Measurements from ENCODE around the gene GFOD2.

Gene GFOD2

DNA sequence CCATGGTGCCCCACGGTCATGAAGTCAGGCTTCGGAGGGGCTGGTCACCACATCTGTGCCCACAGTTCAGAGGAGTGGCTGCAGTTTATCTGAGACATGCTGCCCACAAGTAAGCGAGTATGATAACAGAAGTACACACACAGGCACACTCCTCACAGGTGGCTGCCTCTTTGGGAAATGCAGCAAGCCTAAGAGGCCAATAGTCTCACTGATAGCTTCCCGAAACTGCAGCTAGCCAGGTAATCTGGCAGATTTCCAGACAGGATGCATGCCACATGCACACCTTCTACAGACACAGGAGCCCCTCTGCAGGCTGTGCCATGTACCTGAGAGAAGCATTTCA, 12.6 kb upstream of the GFOD2 start:
- DNase-seq (ENCODE audit: low read depth) = no peak

GRCh38 chr16:67731071-67731752, 12.1 kb upstream of the GFOD2 start:
- DNase-seq (ENCODE audit: low read depth) = no peak

GRCh38 chr16:67730326-67730725, 11.2 kb upstream of the GFOD2 start:
- no peak for DNase-seq (ENCODE audit: low read depth)

- DNase-seq (ENCODE audit: low read depth) = no peak
These were observed 10.6 kb upstream of the GFOD2 start for GRCh38 chr16:67729636-67730248.

GRCh38 chr16:67727521-67728485, 8.7 kb upstream of the GFOD2 start:
- DNase-seq (ENCODE audit: low read depth) = no peak

DNA sequence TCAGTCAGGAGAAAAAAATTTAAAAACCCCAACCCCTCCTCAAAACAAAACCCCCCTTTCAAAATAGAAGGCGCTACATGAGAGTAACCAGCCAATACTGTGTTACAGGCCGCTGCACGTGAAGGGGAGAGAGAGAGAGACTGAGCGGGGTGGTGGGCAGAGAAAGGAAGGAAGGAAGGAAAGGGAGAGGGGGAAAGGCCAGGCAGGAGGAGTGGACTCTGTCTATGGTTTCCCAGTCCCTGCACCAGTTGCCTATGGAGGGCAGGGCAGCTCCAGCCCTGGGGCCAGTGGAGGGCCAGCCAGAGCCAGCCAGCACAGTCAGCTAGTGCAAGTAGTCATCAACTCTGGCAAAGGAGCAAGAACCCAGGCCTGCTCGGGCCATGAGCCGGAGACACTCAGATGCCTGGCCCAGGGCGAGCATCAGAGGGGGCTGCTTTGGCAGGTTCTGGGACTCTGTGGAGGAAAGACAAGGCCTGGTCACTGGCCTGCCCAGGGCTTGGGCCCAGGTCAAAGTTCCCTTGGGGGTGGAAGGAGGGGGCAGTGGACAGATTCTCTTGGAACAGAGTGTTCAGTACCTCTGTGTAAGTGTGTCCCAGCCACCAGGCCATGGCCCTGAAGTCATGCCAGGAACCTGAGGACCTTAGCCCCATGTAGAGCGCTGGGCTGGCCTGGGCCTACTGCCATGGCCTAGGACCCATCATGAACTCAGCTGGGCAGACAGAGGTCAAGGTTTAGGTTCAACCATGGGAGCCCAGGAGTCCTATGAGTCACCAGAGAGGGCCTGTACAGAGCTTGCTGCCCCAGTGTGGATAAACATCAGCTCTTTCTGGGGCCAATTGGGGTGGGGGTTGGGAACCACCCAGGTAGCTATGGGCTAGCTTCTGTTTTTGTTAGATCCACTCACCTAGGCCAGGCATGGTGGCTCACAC, 7.3 kb upstream of the GFOD2 start:
- no peak for DNase-seq (ENCODE audit: low read depth)

- DNase-seq (ENCODE audit: low read depth) = no peak
These were observed 4.8 kb upstream of the GFOD2 start for GRCh38 chr16:67723911-67724305.

DNA sequence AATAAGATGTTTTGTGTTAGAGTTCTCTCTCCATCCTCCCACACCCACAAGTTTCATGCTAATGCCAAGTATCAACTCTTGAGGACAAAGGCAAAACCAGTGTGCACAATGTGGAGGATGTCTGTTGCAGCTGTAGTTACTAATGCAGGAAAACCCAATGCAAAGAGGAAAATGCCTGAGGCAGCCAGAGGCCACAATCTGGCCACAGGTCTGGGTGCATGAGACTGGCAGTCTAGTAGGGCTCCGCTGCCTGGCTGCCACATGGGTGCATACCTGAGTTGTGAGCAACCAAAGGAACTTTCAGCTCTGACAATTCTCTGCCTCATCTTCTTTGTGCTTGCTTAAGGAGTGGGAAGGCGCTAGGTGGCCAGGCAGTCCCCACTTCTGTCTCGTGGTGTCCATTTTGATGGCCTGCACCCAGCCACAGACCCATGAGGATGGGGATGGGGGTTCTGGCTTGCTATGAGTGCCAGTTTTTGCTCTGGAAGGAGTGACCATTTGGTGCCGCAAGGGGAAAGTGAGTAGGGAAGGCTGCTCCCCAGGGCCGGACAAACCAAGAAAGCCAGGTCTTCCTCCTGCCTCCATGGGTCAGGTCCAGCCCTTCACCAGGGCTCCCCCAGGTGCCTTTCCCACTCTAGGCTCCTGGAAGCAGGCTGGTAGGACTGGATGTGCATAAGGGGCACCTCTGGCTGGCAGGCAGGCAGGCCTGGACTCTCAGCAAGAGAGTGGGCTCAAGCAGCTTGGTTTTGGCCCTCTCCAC, 4.2 kb upstream of the GFOD2 start:
- no peak for DNase-seq (ENCODE audit: low read depth)

DNA sequence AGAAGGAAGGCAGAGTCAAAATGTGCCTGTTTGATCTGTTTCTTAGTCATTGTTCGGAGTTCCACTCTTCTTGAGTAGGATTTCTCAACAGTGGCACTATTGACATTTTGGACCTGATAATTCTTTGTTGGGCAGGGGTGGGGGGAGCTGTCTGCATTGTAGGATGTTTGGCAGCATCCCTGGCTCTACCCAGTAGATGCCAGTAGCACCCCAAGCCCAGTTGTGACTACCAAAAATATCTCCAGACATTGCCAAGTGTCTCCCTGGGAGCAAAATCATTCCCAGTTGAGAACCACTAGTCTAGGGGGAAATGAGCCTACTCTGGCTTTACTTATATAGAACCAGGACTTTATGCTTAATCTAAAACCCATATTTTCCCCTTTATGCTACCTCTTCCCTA, 1.1 kb upstream of the GFOD2 start:
- DNase-seq (ENCODE audit: low read depth) = no peak

GRCh38 chr16:67719778-67720144, 645 bp upstream of the GFOD2 start:
- DNase-seq (ENCODE audit: low read depth) = peak; percentile 12

- DNase-seq (ENCODE audit: low read depth) = no peak
These were observed 458 bp downstream of the GFOD2 start for GRCh38 chr16:67718668-67719047.

- no peak for DNase-seq (ENCODE audit: low read depth)
These were observed 3.0 kb downstream of the GFOD2 start for GRCh38 chr16:67716097-67716496.

GRCh38 chr16:67714522-67714921, 4.6 kb downstream of the GFOD2 start:
- DNase-seq (ENCODE audit: low read depth) = no peak

DNA sequence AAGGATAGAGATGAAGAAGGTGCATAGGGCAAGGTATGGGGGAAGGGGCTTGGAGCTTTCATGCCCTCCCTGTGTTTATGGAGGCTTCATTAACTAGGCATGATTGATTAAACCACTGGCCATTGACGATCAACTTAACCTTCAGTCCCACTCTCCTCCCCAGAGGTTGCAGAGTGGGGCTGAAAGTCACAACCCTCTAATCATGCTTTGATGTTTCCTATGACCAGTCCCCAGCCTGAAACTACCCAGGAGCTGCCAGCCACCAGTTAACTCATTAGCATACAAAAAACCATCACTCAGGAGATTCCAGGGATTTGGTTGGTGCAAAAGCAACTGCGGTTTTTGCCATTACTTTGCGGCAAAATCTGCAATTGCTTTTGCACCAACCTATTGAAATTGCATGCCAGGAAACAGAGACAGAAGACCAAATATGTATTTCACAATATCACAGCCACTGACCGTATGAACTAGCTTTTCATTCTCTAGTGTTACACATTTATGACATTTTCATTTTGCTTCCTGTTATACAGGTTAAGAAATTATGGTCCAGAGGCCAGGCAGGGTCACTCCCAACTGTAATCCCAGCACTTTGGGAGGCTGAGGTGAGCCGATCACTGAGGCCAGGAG, 5.4 kb downstream of the GFOD2 start:
- DNase-seq (ENCODE audit: low read depth) = no peak

DNA sequence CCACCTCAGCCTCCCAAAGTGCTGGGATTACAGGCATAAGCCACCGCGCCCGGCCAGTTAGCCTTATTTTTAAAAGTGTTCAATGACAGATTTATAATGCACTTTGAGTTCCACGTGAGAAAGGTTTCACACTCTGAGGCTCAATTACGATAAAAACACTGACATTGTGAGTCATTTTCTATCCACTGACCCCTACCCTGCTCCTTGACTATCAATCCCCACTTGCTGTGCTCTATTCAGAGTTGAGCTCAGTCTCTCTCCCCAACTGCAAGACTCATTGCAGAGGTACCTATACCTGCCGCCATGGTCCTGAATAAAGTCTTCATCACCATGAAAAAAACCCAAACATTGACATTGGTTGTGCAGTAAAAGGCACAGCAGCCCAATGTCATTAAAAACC, 8.5 kb downstream of the GFOD2 start:
- DNase-seq (ENCODE audit: low read depth) = no peak

- DNase-seq (ENCODE audit: low read depth) = no peak
These were observed 10.1 kb downstream of the GFOD2 start for GRCh38 chr16:67709050-67709449.

DNA sequence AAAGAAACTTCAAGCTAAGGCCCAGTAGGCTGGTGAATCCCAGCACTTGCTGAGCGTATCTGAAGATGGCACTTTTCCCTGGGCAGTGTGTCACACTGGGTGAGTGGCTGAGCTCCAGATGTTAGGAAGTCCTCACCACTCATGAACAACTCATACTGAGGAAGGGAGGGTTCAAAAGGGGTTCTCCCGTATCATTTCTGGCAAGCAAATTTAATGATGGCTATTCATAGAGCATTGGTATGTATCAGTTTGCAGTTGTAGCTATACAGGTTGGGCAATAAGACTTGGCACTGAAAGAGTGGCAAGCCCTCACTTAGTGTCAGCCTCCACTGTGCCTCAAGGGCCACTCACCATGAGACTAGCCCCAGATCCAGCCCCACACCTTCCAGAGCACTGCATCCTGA, 10.7 kb downstream of the GFOD2 start:
- DNase-seq (ENCODE audit: low read depth) = no peak

GRCh38 chr16:67707790-67708189, 11.3 kb downstream of the GFOD2 start:
- DNase-seq (ENCODE audit: low read depth) = no peak

- no peak for DNase-seq (ENCODE audit: low read depth)
These were observed 11.9 kb downstream of the GFOD2 start for GRCh38 chr16:67707210-67707609.

GRCh38 chr16:67704110-67704509, 15.0 kb downstream of the GFOD2 start:
- DNase-seq (ENCODE audit: low read depth) = no peak

DNA sequence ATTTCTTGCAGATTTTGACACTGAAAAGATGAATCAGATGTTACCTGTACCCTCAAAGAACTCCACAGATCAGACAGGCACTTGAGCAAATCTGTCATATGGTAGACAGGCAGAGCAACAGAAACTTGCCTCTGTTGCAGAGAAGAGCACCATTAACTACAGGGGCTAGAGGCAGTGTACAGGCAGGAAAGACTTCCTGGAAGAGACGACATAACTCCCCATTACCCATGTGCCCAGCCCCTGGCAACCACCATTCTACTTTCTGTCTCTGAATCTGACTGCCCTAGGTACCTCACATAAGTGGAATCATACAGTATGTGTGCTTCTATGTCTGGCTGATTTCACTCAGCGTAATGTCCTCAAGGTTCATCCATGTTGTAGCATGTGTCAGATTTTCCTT, 15.5 kb downstream of the GFOD2 start:
- DNase-seq (ENCODE audit: low read depth) = no peak
